ELR (cell line): ENCODE data around the gene VIT.

ENCODE experiments used
- DNase-seq: peaks from one replicate; pipeline ENCODE4 v3.0.0-alpha.2; 2015; ENCODE audit warnings: low read depth

Gene VIT, protein sequence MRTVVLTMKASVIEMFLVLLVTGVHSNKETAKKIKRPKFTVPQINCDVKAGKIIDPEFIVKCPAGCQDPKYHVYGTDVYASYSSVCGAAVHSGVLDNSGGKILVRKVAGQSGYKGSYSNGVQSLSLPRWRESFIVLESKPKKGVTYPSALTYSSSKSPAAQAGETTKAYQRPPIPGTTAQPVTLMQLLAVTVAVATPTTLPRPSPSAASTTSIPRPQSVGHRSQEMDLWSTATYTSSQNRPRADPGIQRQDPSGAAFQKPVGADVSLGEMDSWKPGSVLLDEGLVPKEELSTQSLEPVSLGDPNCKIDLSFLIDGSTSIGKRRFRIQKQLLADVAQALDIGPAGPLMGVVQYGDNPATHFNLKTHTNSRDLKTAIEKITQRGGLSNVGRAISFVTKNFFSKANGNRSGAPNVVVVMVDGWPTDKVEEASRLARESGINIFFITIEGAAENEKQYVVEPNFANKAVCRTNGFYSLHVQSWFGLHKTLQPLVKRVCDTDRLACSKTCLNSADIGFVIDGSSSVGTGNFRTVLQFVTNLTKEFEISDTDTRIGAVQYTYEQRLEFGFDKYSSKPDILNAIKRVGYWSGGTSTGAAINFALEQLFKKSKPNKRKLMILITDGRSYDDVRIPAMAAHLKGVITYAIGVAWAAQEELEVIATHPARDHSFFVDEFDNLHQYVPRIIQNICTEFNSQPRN

DNA sequence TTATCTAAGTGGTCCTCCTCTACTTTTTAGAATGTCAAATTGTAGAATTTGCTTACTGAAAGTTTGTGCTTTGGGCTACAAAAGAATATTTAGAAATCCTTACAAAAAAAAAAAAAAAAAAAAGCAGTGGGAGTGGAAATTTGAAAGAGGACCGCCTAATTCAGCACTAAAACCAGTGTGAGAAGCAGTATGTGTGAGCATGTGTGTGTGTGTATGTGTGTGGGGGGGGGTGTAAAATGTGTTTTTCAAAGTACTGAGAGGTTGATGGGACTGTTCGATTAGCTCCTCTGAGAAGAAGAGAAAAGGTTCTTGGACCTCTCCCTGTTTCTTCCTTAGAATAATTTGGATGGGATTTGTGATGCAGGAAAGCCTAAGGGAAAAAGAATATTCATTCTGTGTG, at the start of gene VIT:
Gene VIT (plus strand): TSS at position 175 of the 400 bp plus-strand sequence. CDS start 19,664 bp downstream, outside the sequence.
- DNase-seq: peak; percentile 47

DNA sequence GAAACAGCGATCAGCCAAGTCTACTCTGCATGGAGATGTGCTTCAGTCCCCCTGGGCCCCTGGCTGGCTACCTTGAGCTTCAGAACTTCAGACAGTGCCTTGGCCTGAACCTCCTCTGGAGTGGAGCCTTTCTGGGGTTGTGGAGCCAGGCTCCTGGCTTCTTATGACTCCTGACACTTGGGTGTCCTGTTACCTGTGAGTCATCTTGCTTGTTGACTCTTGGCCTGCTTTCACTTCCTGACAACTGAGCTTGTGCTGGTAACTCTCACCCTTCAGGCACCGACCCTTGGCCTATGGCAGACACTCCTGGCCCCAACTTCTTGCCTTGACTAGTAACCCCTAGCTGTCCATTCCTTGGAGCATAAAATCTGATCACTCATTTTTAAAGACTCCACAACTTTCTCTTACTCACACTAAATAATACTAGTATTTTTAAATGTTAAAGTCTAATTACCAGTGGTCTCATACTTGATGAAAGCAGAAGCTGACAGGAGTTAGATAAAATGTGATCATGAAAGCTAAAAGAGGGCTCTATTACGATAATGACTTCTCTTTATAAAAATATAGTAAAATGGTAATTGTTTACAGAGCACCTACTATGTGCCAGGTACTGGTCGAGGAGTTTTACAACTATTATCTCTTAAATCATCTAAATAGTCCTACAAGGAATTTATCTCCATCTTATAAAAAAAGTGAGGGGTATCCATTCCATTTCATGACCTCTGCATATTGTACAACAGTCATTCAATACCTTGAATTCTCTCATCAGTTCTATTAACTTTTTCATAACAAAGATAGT, 46.3 kb upstream of the VIT start:
- peak; percentile 90 for DNase-seq

DNA sequence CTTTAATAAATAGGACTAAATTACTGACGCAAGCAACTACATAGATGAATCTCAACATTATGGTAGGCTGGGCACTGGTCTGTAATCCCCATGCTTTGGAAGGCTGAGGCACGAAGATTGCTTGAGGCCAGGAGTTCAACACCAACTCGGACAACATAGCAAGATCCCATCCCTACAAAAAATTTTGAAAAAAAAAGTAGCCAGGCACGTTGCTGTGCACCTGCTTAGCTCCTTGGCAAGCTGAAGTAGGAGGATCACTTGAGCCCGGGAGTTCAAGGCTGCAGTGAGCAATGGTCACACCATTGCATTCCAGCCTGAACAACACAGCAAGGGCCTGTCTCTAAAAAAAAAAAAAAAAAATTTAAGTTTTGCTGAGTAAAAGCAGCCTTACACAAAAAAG, 43.4 kb upstream of the VIT start:
- DNase-seq: no peak

DNA sequence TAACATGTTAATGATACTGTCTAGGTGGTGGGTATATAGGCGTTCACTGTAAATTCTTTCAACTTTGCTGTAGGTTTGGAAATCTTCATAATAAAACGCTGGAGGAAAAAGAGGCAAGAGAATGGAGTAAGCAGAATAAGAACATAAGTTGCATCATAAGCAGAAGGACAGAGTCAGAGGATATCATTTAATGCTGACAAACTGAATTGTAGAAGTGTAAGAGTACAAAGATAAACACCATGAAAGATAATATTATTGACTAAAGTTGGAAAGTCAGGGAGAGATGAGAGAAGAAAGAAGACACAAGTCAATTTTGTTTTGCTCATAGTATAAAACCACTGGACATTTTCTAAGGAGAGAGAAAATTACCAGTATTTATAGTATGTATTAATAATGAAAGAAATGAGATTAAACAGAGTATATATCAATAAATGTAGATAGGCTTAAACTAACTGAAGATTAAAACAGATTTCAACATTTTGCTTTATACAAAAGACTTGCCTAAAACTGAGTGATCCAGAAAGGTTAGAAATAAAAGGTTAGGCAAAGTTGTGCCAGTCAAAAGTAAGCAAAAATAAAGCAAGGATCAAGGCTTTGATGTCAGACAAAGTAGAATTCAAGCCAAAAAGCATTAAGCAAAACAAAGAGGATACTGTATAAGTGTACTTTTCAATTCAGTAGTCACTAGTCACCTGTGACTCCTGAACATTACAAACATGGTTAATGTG, 42.4 kb upstream of the VIT start:
- no peak for DNase-seq

DNA sequence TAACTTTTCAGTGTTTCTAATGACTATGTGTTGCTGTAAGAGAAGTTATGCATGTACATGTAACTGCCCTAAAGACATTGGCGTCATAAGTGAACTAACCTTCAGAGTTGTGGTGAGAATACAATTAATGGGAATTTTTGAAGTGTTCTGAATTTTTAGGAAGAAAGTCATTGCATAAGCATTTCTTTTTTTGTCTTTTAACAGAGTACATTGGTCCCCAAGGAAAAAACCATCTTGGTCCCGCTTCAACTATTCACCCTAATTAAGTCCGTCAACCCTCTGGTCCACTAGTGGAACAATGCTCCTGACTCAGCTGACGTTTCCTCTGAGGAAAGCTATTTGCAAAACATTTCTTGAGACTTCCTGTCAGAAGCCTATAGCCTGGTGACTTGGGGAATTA, 41.1 kb upstream of the VIT start:
- DNase-seq: peak; percentile 63

DNA sequence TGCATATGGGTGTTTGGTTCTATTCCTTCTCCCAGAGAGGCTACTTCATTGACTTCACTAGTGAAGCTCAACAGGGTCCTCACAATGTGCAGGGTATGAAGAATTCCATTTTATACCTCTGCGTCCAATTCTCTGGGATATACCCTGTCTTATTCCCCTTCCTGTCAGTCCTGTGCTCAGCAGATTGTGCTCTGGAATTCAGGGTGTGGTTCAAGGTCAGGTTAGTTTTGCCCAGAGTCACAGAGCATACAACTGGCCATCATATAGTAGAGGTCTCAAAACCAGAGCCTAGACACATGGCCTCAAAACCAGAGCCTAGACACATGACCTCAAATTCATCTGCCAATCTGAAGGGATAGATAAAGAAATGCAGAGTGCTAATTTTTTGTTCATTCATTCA, 38.8 kb upstream of the VIT start:
- DNase-seq: no peak

DNA sequence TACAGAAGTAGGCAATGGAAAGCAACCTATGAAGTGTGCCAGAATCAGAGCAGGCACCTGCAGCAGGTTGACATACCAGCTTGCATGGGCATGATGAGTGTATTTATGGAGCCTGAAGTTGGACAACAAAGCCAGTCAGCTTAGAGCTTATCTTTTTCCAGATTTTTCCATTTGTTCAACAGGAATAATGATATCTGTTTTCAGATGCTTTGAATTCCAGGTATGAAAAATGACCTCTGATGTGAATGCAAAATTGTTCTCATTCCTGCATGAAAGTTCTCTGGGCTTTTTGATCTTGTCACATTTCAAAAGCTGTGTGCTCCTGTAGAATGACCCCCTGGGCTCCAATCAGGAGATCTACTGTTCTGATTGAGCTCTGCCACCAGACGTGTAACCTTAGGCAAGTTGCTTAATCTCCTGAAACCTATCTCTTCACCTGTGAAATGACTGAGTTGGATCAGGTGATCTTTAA, 38.2 kb upstream of the VIT start:
- DNase-seq: no peak

DNA sequence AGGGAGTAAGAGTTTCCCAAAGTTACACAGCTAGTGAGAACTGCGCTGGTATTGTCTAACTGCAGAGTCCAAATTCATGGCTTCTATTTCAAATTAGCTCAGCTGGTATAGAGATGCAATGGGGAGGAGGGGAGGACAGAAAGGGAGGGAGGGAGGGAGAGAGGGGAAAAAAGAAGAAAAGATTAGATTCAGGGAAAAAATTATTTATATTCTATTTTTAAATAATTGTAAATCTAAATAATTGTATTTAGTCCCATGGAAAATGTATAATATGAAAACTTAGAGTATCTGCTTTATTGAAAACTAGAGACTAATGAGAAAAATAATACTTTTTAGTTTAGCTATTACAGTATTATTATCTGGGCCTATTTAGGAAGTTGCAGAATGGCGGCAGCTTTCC, 37.3 kb upstream of the VIT start:
- no peak for DNase-seq

DNA sequence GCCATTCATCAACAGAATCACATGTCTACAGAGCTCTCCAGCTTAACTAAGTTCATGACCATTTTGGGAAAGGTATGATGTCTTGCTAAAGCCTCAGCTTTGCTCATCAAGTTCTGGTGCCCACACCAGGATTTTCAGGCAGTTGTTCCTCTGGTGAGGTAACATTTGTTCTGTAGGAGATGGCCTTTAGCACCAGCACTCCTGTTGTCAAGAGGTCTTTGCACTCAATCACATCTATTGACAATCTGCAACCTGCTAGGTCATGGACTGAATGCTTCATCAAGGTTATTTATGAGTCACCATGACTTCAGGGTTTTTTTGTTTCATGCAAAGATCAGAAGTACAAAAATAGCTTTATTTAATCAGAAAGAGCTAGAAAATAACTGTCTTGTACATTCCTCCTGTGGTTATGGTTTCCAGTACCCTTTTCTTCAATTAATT, 36.6 kb upstream of the VIT start:
- DNase-seq: peak; percentile 51

DNA sequence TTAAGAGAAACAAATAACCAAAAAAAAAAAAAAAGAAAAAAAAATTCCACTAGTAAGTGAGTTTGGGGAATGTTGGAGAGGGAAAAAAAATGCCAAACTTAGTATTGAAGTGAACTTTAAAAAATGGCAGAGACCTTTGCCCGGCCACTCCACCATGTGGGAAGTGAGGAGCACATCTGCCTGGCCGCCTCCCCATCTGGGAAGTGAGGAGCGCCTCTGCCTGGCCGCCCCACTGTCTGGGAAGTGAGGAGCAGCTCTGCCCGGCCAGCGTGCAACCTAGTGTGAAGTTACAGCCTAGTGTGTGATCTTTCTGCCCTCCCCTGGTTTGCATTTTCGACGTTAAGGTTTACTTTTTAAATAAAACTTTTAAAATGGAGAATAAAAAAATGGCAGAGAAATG, 33.9 kb upstream of the VIT start:
- DNase-seq: no peak

DNA sequence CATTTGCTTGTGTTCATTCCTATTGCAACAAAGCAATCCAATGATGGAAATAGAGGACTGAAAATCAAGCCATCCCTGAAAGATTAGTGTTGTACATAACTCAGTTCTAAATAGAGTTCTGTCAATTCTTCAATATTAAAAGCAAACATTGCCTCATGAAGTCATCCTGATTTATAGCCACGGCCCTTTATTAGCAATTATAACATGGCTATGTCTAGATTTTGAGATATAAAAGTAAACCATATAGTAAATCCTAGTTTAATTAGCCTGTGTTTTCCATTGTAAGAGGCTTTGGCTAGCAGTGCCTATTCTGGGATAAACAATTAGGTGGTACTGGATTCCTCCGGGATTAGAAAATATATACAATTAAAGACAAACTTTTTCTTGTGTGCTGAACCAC, 33.2 kb upstream of the VIT start:
- no peak for DNase-seq

DNA sequence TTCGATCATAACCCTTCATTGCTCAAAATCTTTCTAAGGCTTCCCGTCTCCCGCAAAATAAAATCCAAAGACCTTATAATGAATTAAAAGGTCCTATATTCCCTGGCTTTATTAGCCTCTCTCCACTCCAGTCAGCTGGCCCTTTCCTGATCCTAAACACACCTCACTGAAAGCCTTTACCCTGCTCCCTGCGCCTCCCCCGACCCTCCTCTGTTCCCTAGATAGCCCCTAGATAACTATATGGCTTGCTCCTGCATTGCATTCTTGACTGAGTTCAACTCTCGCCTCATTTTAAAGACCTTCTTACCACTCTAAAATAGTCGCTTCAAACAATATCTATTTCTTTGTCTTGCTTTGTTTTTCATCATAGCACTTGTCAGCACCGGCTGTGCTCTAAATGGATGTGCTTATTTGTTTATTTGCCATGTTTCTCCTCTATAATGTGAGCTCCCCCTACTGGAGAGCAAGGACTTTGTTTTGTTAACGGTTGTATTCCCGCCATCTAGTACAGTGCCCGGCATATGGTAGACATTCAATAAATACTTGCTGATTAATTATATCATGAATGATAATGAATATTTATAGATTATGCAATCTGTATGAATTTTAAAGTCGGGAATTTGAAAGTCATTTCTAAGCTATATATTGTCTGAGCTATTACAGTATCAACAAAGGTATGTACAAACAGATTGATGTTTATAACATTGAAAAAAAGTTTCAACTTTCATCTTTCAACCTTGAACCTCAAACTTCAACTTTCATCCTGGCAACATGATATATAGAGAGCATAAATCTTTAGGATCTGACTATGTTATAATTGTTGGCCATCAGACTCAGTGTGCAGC, 32.4 kb upstream of the VIT start:
- DNase-seq: peak; percentile 85

DNA sequence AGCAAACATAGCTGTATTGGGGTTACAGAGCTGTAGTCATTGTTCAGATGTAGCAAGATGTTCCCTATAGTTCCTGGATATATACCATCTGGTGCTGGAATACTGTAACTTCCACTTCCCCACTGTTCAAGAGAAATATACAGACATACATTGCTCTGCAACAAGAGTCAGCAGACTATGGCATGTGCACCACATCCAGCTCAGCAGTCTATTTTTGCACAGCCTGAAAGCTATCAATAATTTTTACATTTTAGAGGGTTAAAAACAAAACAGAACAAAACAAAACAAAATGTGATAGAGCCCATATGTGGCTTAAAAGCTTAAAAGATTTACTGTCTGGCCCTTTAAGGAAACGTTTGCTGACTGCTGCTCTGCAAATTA, 31.8 kb upstream of the VIT start:
- peak; percentile 35 for DNase-seq

DNA sequence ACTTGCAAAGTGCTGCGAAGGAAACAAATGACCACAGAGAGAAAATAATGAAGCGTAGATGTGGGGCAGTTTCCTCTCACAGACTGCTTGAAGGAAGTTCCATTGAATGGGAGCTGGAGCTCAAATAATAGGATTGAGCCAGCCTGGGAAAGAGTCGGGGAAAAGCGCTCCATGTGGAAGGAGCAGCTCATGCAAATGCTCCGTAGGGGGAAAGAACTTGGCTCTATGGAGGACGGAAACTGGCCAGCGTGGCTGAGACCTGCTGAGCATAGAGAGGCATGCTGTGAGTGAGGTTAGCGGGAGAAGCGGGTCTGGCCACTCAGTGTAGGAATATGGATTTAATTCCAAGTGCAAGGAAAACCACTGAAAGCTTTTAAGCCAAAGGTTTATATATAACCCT, 28.6 kb upstream of the VIT start:
- no peak for DNase-seq

DNA sequence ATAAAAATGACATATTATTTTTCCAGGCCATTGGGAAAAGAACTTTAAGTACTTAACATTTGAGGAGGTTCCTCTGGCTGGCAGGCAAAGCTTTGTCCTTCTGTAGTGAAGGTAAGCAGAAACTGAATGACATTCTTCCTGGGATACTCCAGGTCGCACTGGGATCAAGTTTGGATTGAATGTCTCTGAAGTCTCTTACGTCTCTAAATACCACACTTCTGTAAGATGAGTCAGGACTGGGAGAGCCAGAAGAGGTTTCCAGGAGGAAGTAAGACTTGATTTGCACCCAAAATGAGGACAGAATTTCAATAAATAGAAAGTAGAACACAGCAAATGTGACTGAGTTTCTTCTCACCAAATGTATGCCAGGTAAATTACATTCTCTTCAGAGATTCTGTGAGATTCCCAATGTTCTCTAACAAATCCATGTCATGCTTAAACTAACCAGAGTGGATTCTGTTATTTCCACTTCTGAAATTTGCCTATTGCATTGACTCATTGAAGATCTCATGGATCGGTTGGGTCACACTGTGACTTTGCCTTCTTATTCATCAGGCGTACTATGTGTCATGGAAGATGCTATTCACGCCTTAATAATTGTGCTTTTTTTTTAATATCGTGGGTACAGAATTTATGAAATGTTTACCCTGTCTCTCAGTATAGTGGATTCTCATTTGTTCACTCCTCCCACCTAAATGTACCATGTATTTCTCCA, 25.5 kb upstream of the VIT start:
- DNase-seq: peak; percentile 53

DNA sequence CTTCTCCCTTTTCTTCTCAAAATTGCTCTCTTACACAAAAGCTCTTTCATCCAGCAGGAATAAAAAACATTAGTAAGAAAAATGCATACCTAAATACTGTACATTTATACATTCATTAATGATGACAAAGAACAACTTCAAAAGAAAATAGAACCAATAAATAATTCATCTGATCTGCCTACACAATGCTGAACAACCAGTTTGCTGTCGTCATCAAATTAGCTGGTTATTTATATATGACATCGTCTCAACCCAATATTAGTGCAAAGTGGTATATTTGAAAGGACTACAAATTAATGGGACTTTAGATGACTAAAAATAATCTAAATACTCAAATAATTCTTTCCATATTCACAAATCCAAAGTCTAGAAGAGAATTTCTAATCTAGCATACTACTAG, 24.8 kb upstream of the VIT start:
- DNase-seq: no peak

DNA sequence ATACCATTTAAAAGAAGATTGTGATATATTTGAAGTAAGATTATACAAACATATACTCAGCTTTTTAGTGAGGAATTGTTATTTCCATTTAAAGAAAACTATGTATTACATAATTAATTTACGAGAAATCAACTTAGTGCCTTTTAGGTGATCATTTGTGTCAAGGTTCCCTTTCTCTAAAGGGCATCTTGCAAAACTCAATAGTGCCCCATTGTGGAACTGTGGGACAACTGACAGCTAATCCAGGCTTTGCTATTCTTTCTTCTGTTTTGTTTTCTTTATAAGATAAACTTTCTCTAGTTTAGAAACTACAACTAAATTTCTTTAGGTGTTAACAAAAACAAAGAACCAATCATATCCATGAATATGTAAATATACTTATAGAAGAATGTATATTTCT, 24.3 kb upstream of the VIT start:
- DNase-seq: peak; percentile 66

DNA sequence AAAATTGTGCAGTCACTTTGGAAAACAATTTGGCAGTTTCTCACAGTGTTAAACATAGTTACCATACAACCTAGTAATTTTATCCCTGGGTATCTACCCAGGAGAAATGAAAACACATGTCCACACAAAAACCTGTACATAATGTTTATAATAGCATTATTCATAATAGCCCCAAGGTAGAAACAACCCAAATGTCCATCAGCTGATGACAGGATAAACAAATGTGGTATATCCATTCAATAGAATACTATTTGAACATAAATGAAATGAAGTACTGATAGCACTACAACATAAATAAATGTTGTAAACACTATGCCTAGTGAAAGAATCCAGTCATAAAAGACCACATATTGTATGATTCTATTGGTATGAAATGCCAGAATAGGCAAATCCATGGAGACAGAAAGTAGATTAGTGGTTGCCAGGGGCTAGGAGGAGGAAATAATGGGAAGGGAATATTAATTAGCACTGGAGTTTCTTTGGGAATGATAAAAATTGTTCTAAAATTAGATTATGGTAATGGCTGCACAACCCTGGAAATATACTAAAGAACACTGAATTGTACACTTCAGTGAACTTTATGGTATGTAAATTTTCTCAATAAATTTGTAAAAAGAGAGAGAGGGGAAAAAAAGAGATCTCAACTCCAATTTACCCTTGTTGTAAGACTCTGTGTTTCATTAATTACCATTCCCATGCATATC, 20.8 kb upstream of the VIT start:
- peak; percentile 59 for DNase-seq

DNA sequence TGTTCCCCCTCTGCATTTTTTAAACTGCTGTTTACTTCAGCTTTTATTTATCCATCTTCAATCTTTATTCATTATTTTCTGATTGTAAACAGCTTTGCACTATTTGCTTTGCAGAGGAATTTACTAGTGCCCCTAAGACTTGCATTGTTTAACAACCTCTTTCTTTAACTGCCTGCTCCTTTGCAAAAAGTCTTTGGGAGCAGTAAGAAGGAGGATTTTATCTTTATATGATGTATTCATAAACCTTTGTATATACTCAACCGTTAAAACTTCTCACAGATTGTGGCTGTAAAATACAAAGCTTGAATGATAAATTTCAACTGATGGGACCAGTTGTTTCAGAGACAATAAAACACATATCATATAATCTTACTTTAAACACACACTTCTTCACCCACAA, 20.1 kb upstream of the VIT start:
- no peak for DNase-seq

DNA sequence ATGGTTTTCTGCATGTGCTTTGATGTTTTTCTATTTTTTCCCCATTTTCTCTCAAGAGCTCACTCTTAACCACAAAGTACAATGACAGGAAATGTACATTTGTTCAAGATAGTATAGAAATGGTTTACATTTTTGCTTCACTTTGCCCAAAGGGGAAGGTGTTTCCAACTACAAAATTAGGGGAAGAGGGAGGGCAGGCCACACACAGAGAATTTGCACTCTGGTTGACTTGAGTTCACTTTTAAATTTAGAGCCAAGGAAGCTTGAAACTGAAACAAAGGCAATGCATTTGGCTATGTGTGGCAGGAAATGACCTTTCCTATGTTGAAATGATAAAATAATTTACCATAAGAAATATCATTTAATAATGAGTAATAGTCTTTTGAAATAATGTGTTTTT, 19.1 kb upstream of the VIT start:
- DNase-seq: no peak
